BE2C (cell line): Measurements from ENCODE around the gene MALAT1.
"Not testable (repeated sequence)": the region's sequence is repeated elsewhere in the genome, so short reads cannot be mapped to it uniquely, and the experiment has no call there.

ENCODE experiments used
- DNase-seq: peaks from one replicate; pipeline ENCODE4 v3.0.0-alpha.2; 2020
- H3K27me3 ChIP-seq: fragments of 250-450 bp; sonication (Bioruptor Pico); 2 replicates; pipeline ENCODE4 v1.5.1; 2020; ENCODE audit warnings: mild to moderate bottlenecking
- H3K36me3 ChIP-seq: fragments of 250-450 bp; sonication (Bioruptor Pico); 2 replicates; pipeline ENCODE4 v1.5.1; 2020; ENCODE audit warnings: mild to moderate bottlenecking
- H3K4me1 ChIP-seq: fragments of 250-450 bp; sonication (Bioruptor Pico); 2 replicates; pipeline ENCODE4 v1.5.1; 2020
- H3K4me3 ChIP-seq: 2 replicates; pipeline ENCODE4 v1.5.1; 2011; ENCODE audit warnings: low read depth, low read length
- H3K9me3 ChIP-seq: fragments of 250-450 bp; sonication (Bioruptor Pico); 2 replicates; pipeline ENCODE4 v1.5.1; 2020
- TF ChIP-seq, protein P1 (sequence below): IDR thresholded peaks from 2 replicates; pipeline ENCODE4 v1.5.1; 2012; ENCODE audit warnings: mild to moderate bottlenecking, low read depth, low read length

MALAT1 gene

DNA sequence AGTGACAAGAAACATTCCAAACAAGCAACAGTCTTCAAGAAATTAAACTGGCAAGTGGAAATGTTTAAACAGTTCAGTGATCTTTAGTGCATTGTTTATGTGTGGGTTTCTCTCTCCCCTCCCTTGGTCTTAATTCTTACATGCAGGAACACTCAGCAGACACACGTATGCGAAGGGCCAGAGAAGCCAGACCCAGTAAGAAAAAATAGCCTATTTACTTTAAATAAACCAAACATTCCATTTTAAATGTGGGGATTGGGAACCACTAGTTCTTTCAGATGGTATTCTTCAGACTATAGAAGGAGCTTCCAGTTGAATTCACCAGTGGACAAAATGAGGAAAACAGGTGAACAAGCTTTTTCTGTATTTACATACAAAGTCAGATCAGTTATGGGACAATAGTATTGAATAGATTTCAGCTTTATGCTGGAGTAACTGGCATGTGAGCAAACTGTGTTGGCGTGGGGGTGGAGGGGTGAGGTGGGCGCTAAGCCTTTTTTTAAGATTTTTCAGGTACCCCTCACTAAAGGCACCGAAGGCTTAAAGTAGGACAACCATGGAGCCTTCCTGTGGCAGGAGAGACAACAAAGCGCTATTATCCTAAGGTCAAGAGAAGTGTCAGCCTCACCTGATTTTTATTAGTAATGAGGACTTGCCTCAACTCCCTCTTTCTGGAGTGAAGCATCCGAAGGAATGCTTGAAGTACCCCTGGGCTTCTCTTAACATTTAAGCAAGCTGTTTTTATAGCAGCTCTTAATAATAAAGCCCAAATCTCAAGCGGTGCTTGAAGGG lies 6.0 kb downstream of the MALAT1 start:
- TF ChIP-seq, protein P1, sequence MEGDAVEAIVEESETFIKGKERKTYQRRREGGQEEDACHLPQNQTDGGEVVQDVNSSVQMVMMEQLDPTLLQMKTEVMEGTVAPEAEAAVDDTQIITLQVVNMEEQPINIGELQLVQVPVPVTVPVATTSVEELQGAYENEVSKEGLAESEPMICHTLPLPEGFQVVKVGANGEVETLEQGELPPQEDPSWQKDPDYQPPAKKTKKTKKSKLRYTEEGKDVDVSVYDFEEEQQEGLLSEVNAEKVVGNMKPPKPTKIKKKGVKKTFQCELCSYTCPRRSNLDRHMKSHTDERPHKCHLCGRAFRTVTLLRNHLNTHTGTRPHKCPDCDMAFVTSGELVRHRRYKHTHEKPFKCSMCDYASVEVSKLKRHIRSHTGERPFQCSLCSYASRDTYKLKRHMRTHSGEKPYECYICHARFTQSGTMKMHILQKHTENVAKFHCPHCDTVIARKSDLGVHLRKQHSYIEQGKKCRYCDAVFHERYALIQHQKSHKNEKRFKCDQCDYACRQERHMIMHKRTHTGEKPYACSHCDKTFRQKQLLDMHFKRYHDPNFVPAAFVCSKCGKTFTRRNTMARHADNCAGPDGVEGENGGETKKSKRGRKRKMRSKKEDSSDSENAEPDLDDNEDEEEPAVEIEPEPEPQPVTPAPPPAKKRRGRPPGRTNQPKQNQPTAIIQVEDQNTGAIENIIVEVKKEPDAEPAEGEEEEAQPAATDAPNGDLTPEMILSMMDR, result no peak
- Histone ChIP-seq H3K4me1 (0 out of 2 replicates have a peak, but pooled peaks cover 4% of the 10 kb centered on the region), H3K9me3 (no peaks in the 10 kb centered on the region), H3K27me3 (0 out of 2 replicates have a peak, but pooled peaks cover 9% of the 10 kb centered on the region), H3K36me3 (peaks cover 71% of the 10 kb centered on the region), H3K4me3 (peak overlapping the region; percentile 96)
- DNase-seq, result no peak

DNA sequence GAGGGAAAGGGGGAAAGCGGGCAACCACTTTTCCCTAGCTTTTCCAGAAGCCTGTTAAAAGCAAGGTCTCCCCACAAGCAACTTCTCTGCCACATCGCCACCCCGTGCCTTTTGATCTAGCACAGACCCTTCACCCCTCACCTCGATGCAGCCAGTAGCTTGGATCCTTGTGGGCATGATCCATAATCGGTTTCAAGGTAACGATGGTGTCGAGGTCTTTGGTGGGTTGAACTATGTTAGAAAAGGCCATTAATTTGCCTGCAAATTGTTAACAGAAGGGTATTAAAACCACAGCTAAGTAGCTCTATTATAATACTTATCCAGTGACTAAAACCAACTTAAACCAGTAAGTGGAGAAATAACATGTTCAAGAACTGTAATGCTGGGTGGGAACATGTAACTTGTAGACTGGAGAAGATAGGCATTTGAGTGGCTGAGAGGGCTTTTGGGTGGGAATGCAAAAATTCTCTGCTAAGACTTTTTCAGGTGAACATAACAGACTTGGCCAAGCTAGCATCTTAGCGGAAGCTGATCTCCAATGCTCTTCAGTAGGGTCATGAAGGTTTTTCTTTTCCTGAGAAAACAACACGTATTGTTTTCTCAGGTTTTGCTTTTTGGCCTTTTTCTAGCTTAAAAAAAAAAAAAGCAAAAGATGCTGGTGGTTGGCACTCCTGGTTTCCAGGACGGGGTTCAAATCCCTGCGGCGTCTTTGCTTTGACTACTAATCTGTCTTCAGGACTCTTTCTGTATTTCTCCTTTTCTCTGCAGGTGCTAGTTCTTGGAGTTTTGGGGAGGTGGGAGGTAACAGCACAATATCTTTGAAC lies 6.8 kb downstream of the MALAT1 start:
- no peak for DNase-seq

DNA sequence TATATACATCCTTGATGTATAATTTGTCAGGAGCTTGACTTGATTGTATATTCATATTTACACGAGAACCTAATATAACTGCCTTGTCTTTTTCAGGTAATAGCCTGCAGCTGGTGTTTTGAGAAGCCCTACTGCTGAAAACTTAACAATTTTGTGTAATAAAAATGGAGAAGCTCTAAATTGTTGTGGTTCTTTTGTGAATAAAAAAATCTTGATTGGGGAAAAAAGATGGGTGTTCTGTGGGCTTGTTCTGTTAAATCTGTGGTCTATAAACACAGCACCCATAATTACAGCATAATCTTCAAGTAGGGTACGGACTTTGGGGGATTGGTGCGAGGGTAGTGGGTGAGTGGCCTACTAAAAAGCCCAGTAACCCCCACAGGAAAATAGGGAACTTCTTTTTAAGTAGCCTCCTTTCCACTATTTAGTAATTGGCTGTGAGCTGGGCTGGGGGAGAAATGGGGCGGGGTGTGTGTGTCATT lies 7.5 kb downstream of the MALAT1 start:
- Histone ChIP-seq H3K4me1 (0 out of 2 replicates have a peak, but pooled peaks cover 4% of the 10 kb centered on the region), H3K9me3 (no peaks in the 10 kb centered on the region), H3K27me3 (0 out of 2 replicates have a peak, but pooled peaks cover 9% of the 10 kb centered on the region), H3K4me3 (peak overlapping the region; percentile 96), H3K36me3 (peaks cover 57% of the 10 kb centered on the region)
- TF ChIP-seq, protein P1, result no peak
- DNase-seq, result no peak

More for the DNA sequence above, 6.8 kb downstream of the MALAT1 start:
- H3K27me3 ChIP-seq, result 0 out of 2 replicates have a peak, but pooled peaks cover 9% of the 10 kb centered on the region
- H3K36me3 ChIP-seq, result peaks cover 63% of the 10 kb centered on the region
- peak overlapping the region; percentile 96 for H3K4me3 ChIP-seq
- no peaks in the 10 kb centered on the region for H3K9me3 ChIP-seq
- H3K4me1 ChIP-seq, result 0 out of 2 replicates have a peak, but pooled peaks cover 4% of the 10 kb centered on the region
- TF ChIP-seq, protein P1, result no peak

DNA sequence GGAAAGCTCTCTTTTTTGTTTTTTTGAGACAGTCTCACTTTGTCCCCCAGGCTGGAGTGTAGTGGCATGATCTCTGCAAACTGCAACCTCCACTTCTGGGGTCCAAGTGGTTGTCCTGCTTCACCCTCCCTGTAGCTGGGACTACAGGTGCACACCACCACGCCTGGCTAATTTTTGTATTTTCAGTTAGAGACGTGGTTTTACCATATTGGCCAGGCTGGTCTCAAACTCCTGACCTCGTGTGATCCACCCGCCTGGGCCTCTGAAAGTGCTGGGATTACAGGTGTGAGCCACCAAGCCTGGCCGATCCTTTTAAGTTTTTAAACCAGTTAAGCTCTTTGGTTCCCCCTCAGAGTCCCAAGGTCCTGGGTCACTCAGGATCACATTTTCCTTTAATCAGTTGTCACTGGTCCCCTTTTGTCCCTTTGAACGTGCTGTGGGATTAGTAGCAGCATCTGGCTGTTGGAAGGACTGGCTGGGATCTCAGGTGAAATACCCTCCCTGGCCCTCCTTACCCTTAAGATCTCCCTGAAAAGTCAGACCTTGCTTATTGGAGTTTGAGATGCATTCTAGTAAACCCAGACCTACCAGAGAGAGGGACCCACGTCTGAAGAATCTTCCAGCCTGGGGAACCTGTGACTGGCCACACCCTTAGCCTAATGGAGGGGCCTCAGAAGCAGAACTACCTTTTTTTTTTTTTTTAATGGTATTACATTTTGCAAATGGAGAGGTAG lies 8.1 kb downstream of the MALAT1 start:
- 0 out of 2 replicates have a peak, but pooled peaks cover 4% of the 10 kb centered on the region for H3K4me1 ChIP-seq
- peak overlapping the region; percentile 96 for H3K4me3 ChIP-seq
- peaks cover 51% of the 10 kb centered on the region for H3K36me3 ChIP-seq
- no peak for DNase-seq
- TF ChIP-seq, protein P1, result no peak
- H3K27me3 ChIP-seq, result 0 out of 2 replicates have a peak, but pooled peaks cover 9% of the 10 kb centered on the region
- no peaks in the 10 kb centered on the region for H3K9me3 ChIP-seq

DNA sequence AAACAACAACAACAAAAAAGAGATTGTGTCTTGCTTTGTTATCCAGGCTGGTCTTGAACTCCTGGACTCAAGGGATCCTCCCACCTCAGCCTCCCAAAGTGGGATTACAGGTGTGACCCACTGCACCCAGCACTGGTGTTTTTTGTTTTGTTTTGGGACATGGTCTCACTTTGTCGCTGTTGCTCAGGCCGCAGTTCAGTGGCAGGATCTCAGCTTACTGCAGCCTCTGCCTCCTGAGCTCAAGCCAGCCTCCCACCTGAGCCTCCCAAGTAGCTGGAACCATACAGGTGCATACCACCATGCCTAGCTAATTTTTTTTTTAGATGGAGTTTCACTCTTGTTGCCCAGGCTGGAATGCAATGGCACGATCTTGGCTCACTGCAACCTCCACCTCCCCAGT lies 13.5 kb downstream of the MALAT1 start:
- DNase-seq, H3K4me3 ChIP-seq, H3K9me3 ChIP-seq, H3K27me3 ChIP-seq, H3K36me3 ChIP-seq, H3K4me1 ChIP-seq: not testable (repeated sequence)
